ENCODE measurements around the gene LRP1B.

DNA sequence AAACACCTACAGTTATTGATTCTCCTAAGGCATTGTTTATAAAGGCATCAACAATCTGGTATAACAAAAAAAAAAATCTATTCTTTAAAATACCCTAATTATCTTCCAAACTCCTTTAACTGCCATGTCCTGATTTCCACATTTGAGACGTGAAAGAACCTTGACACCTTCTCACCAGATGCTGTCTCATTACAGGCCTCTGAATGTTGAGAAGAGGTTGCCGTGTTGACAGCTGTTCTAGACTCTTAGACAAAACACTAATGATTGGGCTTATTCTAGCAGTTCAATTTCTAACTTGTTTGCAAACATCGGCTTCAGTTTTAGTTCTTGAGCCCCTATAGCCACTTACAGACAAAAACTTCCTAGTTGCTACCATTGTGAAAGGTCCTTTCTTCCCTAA is 988.8 kb downstream of the LRP1B start:
- TF ChIP-seq EZH2 (IDR thresholded peaks at IDR 0.05; ENCODE audit: borderline replicate concordance, insufficient read depth, low read depth, low read length, poor library complexity, severe bottlenecking) = no peak
- no peak for TF ChIP-seq CTCF (IDR thresholded peaks at IDR 0.05)
